Neuronal stem cell (in vitro differentiated cells): ENCODE results near the gene GFRA4.

Experiments
- DNase-seq: peaks from one replicate; pipeline ENCODE4 v3.0.0-alpha.2; 2013; ENCODE audit warnings: low spot score
- H2AFZ ChIP-seq: one replicate; pipeline ENCODE4 v1.6.1; 2013; ENCODE audit warnings: mild to moderate bottlenecking, low read length, inconsistent platforms
- H2AK5ac ChIP-seq: 2 replicates; pipeline ENCODE4 v1.6.1; 2013; ENCODE audit warnings: low read depth, mild to moderate bottlenecking, inconsistent platforms, low read length, moderate library complexity, mixed read lengths
- H2BK120ac ChIP-seq: 2 replicates; pipeline ENCODE4 v1.6.1; 2013; ENCODE audit warnings: low read depth, mild to moderate bottlenecking, inconsistent platforms, low read length, moderate library complexity, mixed read lengths
- H2BK12ac ChIP-seq: one replicate; pipeline ENCODE4 v1.6.1; 2013; ENCODE audit warnings: low read length, inconsistent platforms
- H2BK15ac ChIP-seq: 2 replicates; pipeline ENCODE4 v1.6.1; 2013; ENCODE audit warnings: mild to moderate bottlenecking, low read length, inconsistent platforms, mixed read lengths
- H2BK5ac ChIP-seq: one replicate; pipeline ENCODE4 v1.6.1; 2013; ENCODE audit warnings: inconsistent platforms, mild to moderate bottlenecking, low read length, moderate library complexity
- H3K14ac ChIP-seq: one replicate; pipeline ENCODE4 v1.6.1; 2013; ENCODE audit warnings: low read length, inconsistent platforms
- H3K18ac ChIP-seq: 2 replicates; pipeline ENCODE4 v1.6.1; 2013; ENCODE audit warnings: low read length, inconsistent platforms
- H3K23ac ChIP-seq: 2 replicates; pipeline ENCODE4 v1.6.1; 2013; ENCODE audit warnings: low read depth, mild to moderate bottlenecking, mixed read lengths, low read length, inconsistent platforms; ENCODE audit not compliant: poor library complexity
- H3K27ac ChIP-seq: replicated peaks from 3 replicates; pipeline ENCODE4 v1.5.1; 2013; ENCODE audit warnings: low read length, inconsistent platforms
- H3K27me3 ChIP-seq, 3 experiments: 2 replicates each; pipeline ENCODE4 v1.6.1; 2013; ENCODE audit warnings: low read length in 3 of 3, mild to moderate bottlenecking in 2 of 3, inconsistent platforms in 1 of 3, low read depth in 1 of 3, mixed read lengths in 1 of 3, moderate library complexity in 1 of 3; ENCODE audit not compliant: control insufficient read depth in 3 of 3, insufficient read depth in 3 of 3
- H3K36me3 ChIP-seq, 2 donors: replicated peaks in 1 of 2; 2 replicates each; pipeline ENCODE4 v1.6.1; 2013; ENCODE audit warnings: low read length in 2 of 2; ENCODE audit not compliant: control insufficient read depth in 2 of 2, insufficient read depth in 2 of 2
- H3K4ac ChIP-seq: 2 replicates; pipeline ENCODE4 v1.6.1; 2013; ENCODE audit warnings: inconsistent platforms, mild to moderate bottlenecking, low read length, moderate library complexity
- H3K4me1 ChIP-seq, 2 donors: 1 replicate in 1 of 2; 2 replicates in 1 of 2; pipeline ENCODE4 v1.6.1; 2013; ENCODE audit warnings: low read length in 2 of 2, low read depth in 1 of 2; ENCODE audit not compliant: control insufficient read depth in 2 of 2, insufficient read depth in 1 of 2
- H3K4me2 ChIP-seq: one replicate; pipeline ENCODE4 v1.6.1; 2013; ENCODE audit warnings: mild to moderate bottlenecking, low read length, inconsistent platforms; ENCODE audit not compliant: insufficient read depth, poor library complexity, severe bottlenecking
- H3K4me3 ChIP-seq, 2 donors: 2 replicates each; pipeline ENCODE4 v1.5.1; 2013; ENCODE audit warnings: low read length in 2 of 2, mild to moderate bottlenecking in 2 of 2, inconsistent platforms in 1 of 2, moderate library complexity in 1 of 2
- H3K79me1 ChIP-seq: one replicate; pipeline ENCODE4 v1.6.1; 2013; ENCODE audit warnings: low read depth, mild to moderate bottlenecking, inconsistent platforms, low read length, moderate library complexity
- H3K9ac ChIP-seq: one replicate; pipeline ENCODE4 v1.6.1; 2013; ENCODE audit warnings: mild to moderate bottlenecking, low read depth, low read length, inconsistent platforms; ENCODE audit not compliant: poor library complexity
- H3K9me3 ChIP-seq, 2 donors: replicated peaks in 1 of 2; 2 replicates each; pipeline versions ENCODE3 to v1.6.1; 2013; ENCODE audit warnings: low read length in 2 of 2, mild to moderate bottlenecking in 2 of 2, inconsistent platforms in 1 of 2, low read depth in 1 of 2, mixed read lengths in 1 of 2, moderate library complexity in 1 of 2; ENCODE audit not compliant: control insufficient read depth in 2 of 2, insufficient read depth in 1 of 2
- H4K8ac ChIP-seq: one replicate; pipeline ENCODE4 v1.6.1; 2013; ENCODE audit warnings: low read depth, mild to moderate bottlenecking, inconsistent platforms, low read length, moderate library complexity
- H4K91ac ChIP-seq: one replicate; pipeline ENCODE4 v1.6.1; 2013; ENCODE audit warnings: low read length, low read depth, mild to moderate bottlenecking, inconsistent platforms; ENCODE audit not compliant: poor library complexity
- WGBS, 2 donors: extraction: QIAGEN DNeasy Blood & Tissue Kit; methylation state at CpG; one replicate each; pipeline ENCODE4 v1.1.7; 2013; ENCODE audit warnings: missing lambda C conversion rate in 2 of 2, mixed read lengths in 1 of 2; ENCODE audit not compliant: insufficient read length in 2 of 2, insufficient replicate concordance in 1 of 2; ENCODE audit errors: extremely low coverage in 2 of 2; 5-methylcytosine and 5-hydroxymethylcytosine counted together

GFRA4 gene

GRCh38 chr20:3692706-3693294 lies 29.6 kb upstream of the GFRA4 start:
- no peak for DNase-seq
- H3K9ac ChIP-seq: no peak overlapping the region
- H3K27ac ChIP-seq: no peak overlapping the region
- no peak overlapping the region for H3K14ac ChIP-seq
- no peaks in the 10 kb centered on the region for H3K79me1 ChIP-seq
- H2BK12ac ChIP-seq: no peak overlapping the region
- H3K4ac ChIP-seq: no peak overlapping the region
- no peak overlapping the region for H2BK120ac ChIP-seq
- H3K9me3 ChIP-seq: peaks cover 0 to 6% of the 10 kb centered on the region in 2 donors
- H3K18ac ChIP-seq: peak overlapping the region; percentile 61
- peak overlapping the region; percentile 38 for H2AK5ac ChIP-seq
- no CpG with 5 or more reads among the region's 23 CpGs for WGBS, 2 donors
- no peak overlapping the region for H4K8ac ChIP-seq
- peak overlapping the region; percentile 21 for H2BK15ac ChIP-seq
- no peak overlapping the region for H3K4me2 ChIP-seq
- peaks cover 0 to 13% (median 0%) of the 10 kb centered on the region in 3 experiments for H3K27me3 ChIP-seq
- peak overlapping the region; percentile 41 for H4K91ac ChIP-seq
- H3K4me1 ChIP-seq: no peaks in the 10 kb centered on the region
- no peak overlapping the region for H3K4me3 ChIP-seq
- no peaks in the 10 kb centered on the region for H3K36me3 ChIP-seq
- no peak overlapping the region for H2AFZ ChIP-seq
- no peak overlapping the region for H2BK5ac ChIP-seq
- peak overlapping the region; percentile 16 for H3K23ac ChIP-seq

- no peak overlapping the region for H3K23ac ChIP-seq
- H4K91ac ChIP-seq: no peak overlapping the region
- no peak overlapping the region for H3K27ac ChIP-seq
- no peak for DNase-seq
- no peak overlapping the region for H4K8ac ChIP-seq
- H3K14ac ChIP-seq: peak overlapping the region; percentile 9
- peak overlapping the region in 1 of 2 donors; percentile 28 for H3K4me3 ChIP-seq
- peak overlapping the region; percentile 2 for H2AK5ac ChIP-seq
- H3K79me1 ChIP-seq: no peaks in the 10 kb centered on the region
- H2AFZ ChIP-seq: no peak overlapping the region
- H3K9ac ChIP-seq: peak overlapping the region; percentile 38
- H3K27me3 ChIP-seq: peaks cover 0 to 20% (median 0%) of the 10 kb centered on the region in 3 experiments
- peak overlapping the region; percentile 30 for H2BK15ac ChIP-seq
- no CpG with 5 or more reads among the region's 9 CpGs for WGBS, 2 donors
- no peaks in the 10 kb centered on the region for H3K36me3 ChIP-seq
- no peak overlapping the region for H3K4ac ChIP-seq
- H3K4me1 ChIP-seq: no peaks in the 10 kb centered on the region
- no peak overlapping the region for H3K4me2 ChIP-seq
- H2BK5ac ChIP-seq: no peak overlapping the region
- H2BK120ac ChIP-seq: no peak overlapping the region
- H3K9me3 ChIP-seq: peaks cover 0 to 6% of the 10 kb centered on the region in 2 donors
- no peak overlapping the region for H3K18ac ChIP-seq
- no peak overlapping the region for H2BK12ac ChIP-seq
Observed at GRCh38 chr20:3691897-3692296, 28.7 kb upstream of the GFRA4 start.

DNA sequence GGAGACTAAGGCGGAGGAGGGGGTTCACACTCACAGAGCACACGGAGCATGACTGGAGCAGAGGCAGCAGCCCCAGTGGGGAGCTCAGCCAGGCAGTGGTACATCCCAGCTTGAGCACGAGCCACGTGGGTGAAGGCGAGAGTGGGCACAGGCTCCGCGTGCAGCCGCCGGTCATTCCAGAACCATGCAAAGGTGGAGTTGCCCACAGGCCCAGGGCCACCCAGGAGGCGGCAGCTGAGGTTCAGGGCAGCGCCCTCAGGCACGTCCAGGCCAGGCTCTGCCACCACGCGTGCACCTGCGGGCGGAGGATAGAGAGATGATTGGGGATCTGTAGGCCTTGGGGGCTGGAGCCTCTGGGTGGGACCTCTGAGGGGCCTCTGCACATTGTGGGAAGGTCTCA lies 28.1 kb upstream of the GFRA4 start:
- Histone ChIP-seq H3K79me1 (no peaks in the 10 kb centered on the region), H3K4me2 (no peak overlapping the region), H3K18ac (no peak overlapping the region), H2BK15ac (peak overlapping the region; percentile 30), H3K14ac (no peak overlapping the region), H4K91ac (no peak overlapping the region), H3K27me3 (peaks cover 0 to 26% (median 0%) of the 10 kb centered on the region in 3 experiments), H3K4me1 (no peaks in the 10 kb centered on the region), H2BK5ac (no peak overlapping the region), H3K27ac (no peak overlapping the region), H2BK12ac (no peak overlapping the region), H3K23ac (no peak overlapping the region), H3K4me3 (no peak overlapping the region), H2AK5ac (peak overlapping the region; percentile 83), H3K4ac (no peak overlapping the region), H2BK120ac (no peak overlapping the region), H4K8ac (no peak overlapping the region), H3K9ac (no peak overlapping the region), H3K36me3 (no peaks in the 10 kb centered on the region), H2AFZ (no peak overlapping the region), H3K9me3 (peaks cover 0 to 2% of the 10 kb centered on the region in 2 donors)
- WGBS, 2 donors: no CpG with 5 or more reads among the region's 16 CpGs
- no peak for DNase-seq

DNA sequence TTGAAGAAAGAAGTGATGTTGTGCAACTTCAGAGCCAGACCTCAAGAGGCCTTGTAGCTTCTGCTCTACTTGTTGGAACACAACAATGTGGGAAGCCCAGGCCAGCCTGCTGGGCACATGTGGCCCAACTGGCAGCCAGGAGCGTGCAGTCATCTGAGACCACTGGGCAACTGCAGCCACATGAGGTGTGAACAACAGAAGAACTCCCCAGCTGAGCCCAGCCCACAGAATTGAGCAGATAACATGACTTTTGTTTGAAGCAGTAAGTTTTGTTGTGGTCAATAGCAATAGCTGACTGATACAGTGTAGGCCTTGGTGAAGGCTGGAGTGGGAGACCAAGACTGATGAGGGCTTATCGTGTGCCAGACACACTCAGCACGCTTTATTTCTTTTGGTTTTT lies 27.2 kb upstream of the GFRA4 start:
- Histone ChIP-seq H2AK5ac (no peak overlapping the region), H2BK120ac (no peak overlapping the region), H3K14ac (no peak overlapping the region), H3K27ac (no peak overlapping the region), H2BK5ac (no peak overlapping the region), H4K91ac (no peak overlapping the region), H3K23ac (no peak overlapping the region), H2AFZ (no peak overlapping the region), H3K9me3 (no peaks in the 10 kb centered on the region), H3K4me2 (no peak overlapping the region), H2BK15ac (no peak overlapping the region), H3K27me3 (peaks cover 0 to 35% (median 0%) of the 10 kb centered on the region in 3 experiments), H3K4ac (no peak overlapping the region), H2BK12ac (no peak overlapping the region), H3K18ac (no peak overlapping the region), H3K79me1 (no peaks in the 10 kb centered on the region), H3K9ac (no peak overlapping the region), H3K4me3 (no peak overlapping the region), H3K36me3 (no peaks in the 10 kb centered on the region), H3K4me1 (no peaks in the 10 kb centered on the region), H4K8ac (no peak overlapping the region)
- DNase-seq: no peak
- WGBS, 2 donors: no CpG with 5 or more reads among the region's 3 CpGs
